ENCODE data around the gene CHST13.

- no peak for TF ChIP-seq CTCF (IDR thresholded peaks at IDR 0.05)
- TF ChIP-seq POLR2A (IDR thresholded peaks at IDR 0.05) = no peak
These were observed 45.2 kb upstream of the CHST13 start for GRCh38 chr3:126478581-126479310.

Data from Peyer's patch (tissue), 4 donors.